MM.1S (cell line): ENCODE measurements around the gene GORASP1.

ENCODE experiments used
- DNase-seq: peaks from one replicate; pipeline ENCODE4 v3.0.0-alpha.2; 2015
- H2AFZ ChIP-seq: fragments of 300-600 bp; sonication (generic); 2 replicates; pipeline ENCODE4 v1.6.0; 2016; ENCODE audit warnings: antibody characterized with exemption, low read length
- H3F3A ChIP-seq: fragments of 300-600 bp; sonication (generic); 2 replicates; pipeline ENCODE4 v1.6.1; 2016; ENCODE audit warnings: mild to moderate bottlenecking, antibody characterized with exemption, low read length, moderate library complexity, mixed read lengths; ENCODE audit not compliant: insufficient read depth
- H3K27ac ChIP-seq: fragments of 300-600 bp; sonication (generic); 2 replicates; pipeline ENCODE4 v1.5.1; 2016; ENCODE audit warnings: mild to moderate bottlenecking, low read length
- H3K27me3 ChIP-seq: fragments of 300-600 bp; sonication (generic); replicated peaks from 2 replicates; pipeline ENCODE4 v1.6.0; 2016; ENCODE audit warnings: low read length; ENCODE audit not compliant: insufficient read depth
- H3K36me3 ChIP-seq: fragments of 300-600 bp; sonication (generic); replicated peaks from 2 replicates; pipeline ENCODE4 v1.6.1; 2016; ENCODE audit warnings: mild to moderate bottlenecking, low read length, mixed read lengths; ENCODE audit not compliant: insufficient read depth
- H3K4me1 ChIP-seq: fragments of 300-600 bp; sonication (generic); 2 replicates; pipeline ENCODE4 v1.6.1; 2016; ENCODE audit warnings: low read length, mixed read lengths
- H3K4me2 ChIP-seq: fragments of 300-600 bp; sonication (generic); 2 replicates; pipeline ENCODE4 v1.6.0; 2016; ENCODE audit warnings: low read depth, low read length
- H3K4me3 ChIP-seq: fragments of 300-600 bp; sonication (generic); 2 replicates; pipeline ENCODE4 v1.5.1; 2016; ENCODE audit warnings: low read length, mixed read lengths
- H3K79me2 ChIP-seq: fragments of 300-600 bp; sonication (generic); 2 replicates; pipeline ENCODE4 v1.6.1; 2016; ENCODE audit warnings: mixed run types, low read length, mixed read lengths
- H3K9ac ChIP-seq: fragments of 300-600 bp; sonication (generic); 2 replicates; pipeline ENCODE4 v1.6.1; 2016; ENCODE audit warnings: low read length, mixed read lengths
- H3K9me2 ChIP-seq: fragments of 300-600 bp; sonication (generic); replicated peaks from 2 replicates; pipeline ENCODE4 v1.6.1; 2016; ENCODE audit warnings: mild to moderate bottlenecking, low read length, mixed read lengths; ENCODE audit not compliant: insufficient read depth
- H3K9me3 ChIP-seq: fragments of 300-600 bp; sonication (generic); replicated peaks from 2 replicates; pipeline ENCODE4 v1.6.1; 2016; ENCODE audit warnings: mild to moderate bottlenecking, low read length, mixed read lengths; ENCODE audit not compliant: insufficient read depth
- H4K20me1 ChIP-seq: fragments of 300-600 bp; sonication (generic); 2 replicates; pipeline ENCODE4 v1.6.1; 2016; ENCODE audit warnings: mild to moderate bottlenecking, low read length, moderate library complexity, mixed read lengths; ENCODE audit not compliant: insufficient read depth
- CTCF ChIP-seq: fragments of 300-600 bp; sonication (generic); IDR thresholded peaks from 2 replicates; pipeline ENCODE4 v1.5.1; 2016; ENCODE audit warnings: antibody characterized with exemption, low read length, mixed read lengths
- EZH2 ChIP-seq: fragments of 300-600 bp; sonication (generic); optimal IDR thresholded peaks from 2 replicates; pipeline ENCODE3; 2017; ENCODE audit warnings: low read depth, mild to moderate bottlenecking, antibody characterized with exemption, low read length, mixed read lengths
- EZH2phosphoT487 ChIP-seq: fragments of 300-600 bp; sonication (generic); IDR thresholded peaks from 2 replicates; pipeline ENCODE4 v1.6.1; 2018; ENCODE audit warnings: antibody characterized with exemption, low read length

GORASP1 gene

GRCh38 chr3:39109086-39109485 lies 1.7 kb upstream of the GORASP1 start:
- H3K79me2 ChIP-seq, result peaks cover 31% of the 10 kb centered on the region
- H3K4me3 ChIP-seq, result no peak overlapping the region
- no peak overlapping the region for H2AFZ ChIP-seq
- peak overlapping the region; percentile 87; the same call in 1 of the 2 replicates for H3K27ac ChIP-seq
- no peaks in the 10 kb centered on the region for H3K36me3 ChIP-seq
- H3K4me2 ChIP-seq, result 0 out of 2 replicates have a peak overlapping the region, but pooled peaks have one; percentile 99
- peaks cover 29% of the 10 kb centered on the region for H3K4me1 ChIP-seq
- H3K9ac ChIP-seq, result no peak overlapping the region
- no peaks in the 10 kb centered on the region for H3K9me2 ChIP-seq
- H3F3A ChIP-seq, result peaks cover 12% of the 10 kb centered on the region
- TF ChIP-seq EZH2 (no peak), CTCF (no peak), EZH2phosphoT487 (no peak)
- H4K20me1 ChIP-seq, result no peaks in the 10 kb centered on the region
- no peaks in the 10 kb centered on the region for H3K9me3 ChIP-seq
- no peak for DNase-seq
- H3K27me3 ChIP-seq, result no peaks in the 10 kb centered on the region

GRCh38 chr3:39108200-39108710 lies 828 bp upstream of the GORASP1 start:
- TF ChIP-seq EZH2 (no peak), EZH2phosphoT487 (no peak)
- Histone ChIP-seq H3K9me2 (no peaks in the 10 kb centered on the region), H2AFZ (peak overlapping the region; percentile 93), H3K9me3 (no peaks in the 10 kb centered on the region), H3K4me3 (peak overlapping the region; percentile 99), H3K79me2 (peaks cover 38% of the 10 kb centered on the region), H3K36me3 (no peaks in the 10 kb centered on the region), H3K4me2 (peak overlapping the region; percentile 99), H4K20me1 (no peaks in the 10 kb centered on the region), H3K9ac (peak overlapping the region; percentile 86), H3F3A (peaks cover 12% of the 10 kb centered on the region), H3K27me3 (no peaks in the 10 kb centered on the region), H3K4me1 (peaks cover 29% of the 10 kb centered on the region), H3K27ac (peak overlapping the region; percentile 87)
- DNase-seq, result peak; percentile 88

- no peaks in the 10 kb centered on the region for H4K20me1 ChIP-seq
These were observed 508 bp downstream of the GORASP1 start for GRCh38 chr3:39106851-39107387.

More at GRCh38 chr3:39106851-39107387, 508 bp downstream of the GORASP1 start:
- Histone ChIP-seq H3K9ac (peak overlapping the region; percentile 86), H3K79me2 (peaks cover 45% of the 10 kb centered on the region), H3K9me2 (no peaks in the 10 kb centered on the region), H3K4me1 (peaks cover 29% of the 10 kb centered on the region), H3K9me3 (no peaks in the 10 kb centered on the region), H3K27me3 (no peaks in the 10 kb centered on the region), H3K27ac (0 out of 2 replicates have a peak overlapping the region, but pooled peaks have one; percentile 9), H3K4me2 (peak overlapping the region; percentile 90), H2AFZ (peak overlapping the region; percentile 93), H3K36me3 (no peaks in the 10 kb centered on the region), H3K4me3 (peak overlapping the region; percentile 99), H3F3A (peaks cover 12% of the 10 kb centered on the region)
- TF ChIP-seq EZH2phosphoT487 (no peak), EZH2 (no peak), CTCF (no peak)
- DNase-seq, result no peak
